ENCODE data around the gene EGR1. TPM values are rescaled to one million over a fixed set of nuclear protein-coding genes. Genes with fewer than 3 reads are reported as not detected.
A peak's percentile ranks its signal among the peaks of the same experiment; 100 is the strongest.

Gene EGR1
- total RNA-seq, 3 donors from 2014 or later = 11.8 to 61.0 (median 18.4) TPM

- Histone ChIP-seq H3K27me3 (no peaks in the 10 kb centered on the region), H3K4me3 (peak overlapping the region; percentile 48 to 75 (median 65)), H3K9me3 (no peaks in the 10 kb centered on the region), H3K36me3 (no peaks in the 10 kb centered on the region), H3K4me1 (peaks cover 13 to 15% of the 10 kb centered on the region in 2 donors), H3K27ac (peak overlapping the region; percentile 56 to 86)
- intact Hi-C loops (cut with DNase I; ENCODE audit: low total_unique reads) = loop anchor here (1.0 kb wide), 1 partner anchor 41 kb away; no protein-coding TSS in a partner anchor
- no peak for TF ChIP-seq POLR2AphosphoS5 (IDR thresholded peaks at IDR 0.05)
- no peak for TF ChIP-seq POLR2A (IDR thresholded peaks at IDR 0.05)
- no peak for TF ChIP-seq CTCF (IDR thresholded peaks at IDR 0.05)
- no peak for DNase-seq (ENCODE audit: low spot score in 2 of 2)
Observed at GRCh38 chr5:138491284-138491648, 26.0 kb downstream of the EGR1 start.

GRCh38 chr5:138491669-138492559 is 26.6 kb downstream of the EGR1 start:
- peak; percentile 89 to 92 for DNase-seq (ENCODE audit: low spot score in 2 of 2)
- no peaks in the 10 kb centered on the region for H3K36me3 ChIP-seq
- intact Hi-C loops (cut with DNase I; ENCODE audit: low total_unique reads) = loop anchor here (1.0 kb wide), 1 partner anchor 42 kb away; no protein-coding TSS in a partner anchor
- H3K9me3 ChIP-seq = no peaks in the 10 kb centered on the region
- peak overlapping the region; percentile 48 to 75 (median 65) for H3K4me3 ChIP-seq
- H3K4me1 ChIP-seq = peaks cover 13 to 15% of the 10 kb centered on the region in 2 donors
- no peaks in the 10 kb centered on the region for H3K27me3 ChIP-seq
- H3K27ac ChIP-seq = peak overlapping the region; percentile 86 to 91
- TF ChIP-seq CTCF (IDR thresholded peaks at IDR 0.05) = no peak
- TF ChIP-seq POLR2AphosphoS5 (IDR thresholded peaks at IDR 0.05) = peak; percentile 34 to 61 (median 39)

- Histone ChIP-seq H3K27me3 (no peaks in the 10 kb centered on the region), H3K27ac (peak overlapping the region; percentile 86 to 91), H3K4me3 (peak overlapping the region; percentile 48 to 75 (median 65)), H3K9me3 (no peaks in the 10 kb centered on the region), H3K4me1 (peaks cover 13 to 15% of the 10 kb centered on the region in 2 donors), H3K36me3 (no peaks in the 10 kb centered on the region)
- TF ChIP-seq POLR2AphosphoS5 (IDR thresholded peaks at IDR 0.05) (no peak), POLR2A (IDR thresholded peaks at IDR 0.05) (no peak)
- intact Hi-C loops (cut with DNase I; ENCODE audit: low total_unique reads) = no loop called here
- no peak for DNase-seq (ENCODE audit: low spot score in 2 of 2)
Observed at GRCh38 chr5:138492560-138493045, 27.3 kb downstream of the EGR1 start.

GRCh38 chr5:138495351-138495750 is 30.1 kb downstream of the EGR1 start:
- intact Hi-C loops (cut with DNase I; ENCODE audit: low total_unique reads) = no loop called here
- Histone ChIP-seq H3K4me3 (no peak overlapping the region), H3K36me3 (no peaks in the 10 kb centered on the region), H3K27me3 (no peaks in the 10 kb centered on the region), H3K9me3 (no peaks in the 10 kb centered on the region), H3K27ac (no peak overlapping the region), H3K4me1 (peaks cover 13 to 15% of the 10 kb centered on the region in 2 donors)
- no peak for TF ChIP-seq POLR2AphosphoS5 (IDR thresholded peaks at IDR 0.05)
- no peak for TF ChIP-seq CTCF (IDR thresholded peaks at IDR 0.05)
- no peak for TF ChIP-seq POLR2A (IDR thresholded peaks at IDR 0.05)
- DNase-seq (ENCODE audit: low spot score in 2 of 2) = no peak

GRCh38 chr5:138498376-138498775 is 33.1 kb downstream of the EGR1 start:
- H3K36me3 ChIP-seq = no peaks in the 10 kb centered on the region
- intact Hi-C loops (cut with DNase I; ENCODE audit: low total_unique reads) = no loop called here
- no peaks in the 10 kb centered on the region for H3K9me3 ChIP-seq
- H3K27me3 ChIP-seq = no peaks in the 10 kb centered on the region
- H3K4me1 ChIP-seq = no peaks in the 10 kb centered on the region
- no peak for TF ChIP-seq POLR2AphosphoS5 (IDR thresholded peaks at IDR 0.05)
- no peak for TF ChIP-seq CTCF (IDR thresholded peaks at IDR 0.05)
- no peak for TF ChIP-seq POLR2A (IDR thresholded peaks at IDR 0.05)
- no peak overlapping the region for H3K4me3 ChIP-seq
- no peak for DNase-seq (ENCODE audit: low spot score in 2 of 2)
- H3K27ac ChIP-seq = no peak overlapping the region
